HUES48 (cell line): ENCODE results near the gene SLC16A8.
A peak's percentile ranks its signal among the peaks of the same experiment; 100 is the strongest.
"Not testable (repeated sequence)": the region's sequence is repeated elsewhere in the genome, so short reads cannot be mapped to it uniquely, and the experiment has no call there.

Source experiments
- H3K27ac ChIP-seq: one replicate; pipeline ENCODE4 v1.7.0; 2013; ENCODE audit warnings: low read depth, low read length, inconsistent platforms
- H3K27me3 ChIP-seq: 2 replicates; pipeline ENCODE4 v1.6.1; 2013; ENCODE audit warnings: mild to moderate bottlenecking, low read length; ENCODE audit not compliant: control insufficient read depth, insufficient read depth
- H3K36me3 ChIP-seq: 2 replicates; pipeline ENCODE4 v1.6.1; 2013; ENCODE audit warnings: low read length; ENCODE audit not compliant: control insufficient read depth, insufficient read depth
- H3K4me1 ChIP-seq: 2 replicates; pipeline ENCODE4 v1.6.1; 2013; ENCODE audit warnings: mild to moderate bottlenecking, low read length; ENCODE audit not compliant: control insufficient read depth, insufficient read depth
- H3K4me3 ChIP-seq: 2 replicates; pipeline ENCODE4 v1.5.1; 2013; ENCODE audit warnings: mild to moderate bottlenecking, low read depth, low read length
- H3K9ac ChIP-seq: 2 replicates; pipeline ENCODE4 v1.6.1; 2013; ENCODE audit warnings: mild to moderate bottlenecking, low read depth, low read length, moderate library complexity
- H3K9me3 ChIP-seq: 2 replicates; pipeline ENCODE4 v1.6.1; 2013; ENCODE audit warnings: low read length; ENCODE audit not compliant: control insufficient read depth, insufficient read depth

The SLC16A8 gene

DNA sequence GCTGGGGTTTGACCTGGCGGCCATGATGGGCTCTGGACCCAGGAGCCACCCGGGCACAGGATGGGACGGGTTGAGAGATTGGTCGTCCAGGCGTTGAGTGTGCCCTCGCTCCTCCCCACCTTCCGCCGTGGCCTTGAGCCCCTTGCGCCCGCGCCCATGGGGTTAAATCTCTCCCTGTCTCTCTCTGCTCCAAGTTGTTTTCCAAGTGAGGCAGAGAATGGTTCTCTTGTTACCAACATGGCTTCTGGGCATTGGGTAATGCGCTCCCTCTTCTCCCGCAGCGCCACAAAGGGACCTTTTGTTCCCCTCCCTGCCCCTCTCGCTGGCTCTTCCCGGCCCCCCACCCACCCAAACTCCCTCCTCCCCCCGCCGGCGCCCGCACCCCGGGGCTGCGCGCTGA lies 45.6 kb downstream of the SLC16A8 start:
- Histone ChIP-seq H3K4me3 (no peak overlapping the region), H3K36me3 (no peaks in the 10 kb centered on the region), H3K4me1 (peaks cover 15% of the 10 kb centered on the region), H3K9me3 (no peaks in the 10 kb centered on the region), H3K27me3 (no peaks in the 10 kb centered on the region; the same call in 1 of the 2 replicates), H3K9ac (no peak overlapping the region), H3K27ac (no peak overlapping the region)

DNA sequence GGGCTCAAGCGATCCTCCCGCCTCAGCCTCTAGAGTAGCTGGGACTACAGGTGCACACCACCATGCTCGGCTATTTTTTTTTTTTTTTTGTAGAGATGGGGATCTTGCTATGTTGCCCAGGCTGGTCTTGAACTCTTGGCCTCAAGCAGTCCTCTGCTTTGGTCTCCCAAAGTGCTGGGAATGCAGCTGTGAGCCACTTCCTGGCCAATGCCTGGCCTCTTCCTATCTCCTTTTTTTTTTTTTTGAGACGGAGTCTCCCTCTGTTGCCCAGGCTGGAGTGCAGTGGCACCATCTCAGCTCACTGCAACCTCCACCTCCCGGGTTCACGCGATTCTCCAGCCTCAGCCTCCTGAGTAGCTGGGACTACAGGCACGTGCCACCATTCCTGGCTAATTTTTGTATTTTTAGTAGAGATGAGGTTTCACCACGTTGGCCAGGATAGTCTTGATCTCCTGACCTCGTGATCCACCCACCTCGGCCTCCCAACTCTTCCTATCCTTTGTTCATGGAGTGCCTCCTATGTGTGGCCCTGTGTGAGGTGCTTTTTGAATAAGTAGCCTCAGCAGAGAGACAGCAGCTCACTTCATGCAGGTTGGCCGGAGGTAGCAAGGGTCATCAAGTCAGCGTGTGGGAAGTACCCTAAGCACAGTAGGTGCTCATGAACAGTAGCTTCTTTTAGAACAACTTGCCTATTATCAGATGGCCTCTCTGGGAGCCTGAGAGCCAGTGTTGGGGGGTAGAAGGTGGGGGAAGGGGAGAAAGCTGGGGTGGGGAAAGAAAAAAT lies 46.4 kb downstream of the SLC16A8 start:
- not testable (repeated sequence) for H3K36me3 ChIP-seq, H3K27ac ChIP-seq, H3K27me3 ChIP-seq, H3K9ac ChIP-seq, H3K9me3 ChIP-seq, H3K4me3 ChIP-seq
- peaks cover 15% of the 10 kb centered on the region for H3K4me1 ChIP-seq

DNA sequence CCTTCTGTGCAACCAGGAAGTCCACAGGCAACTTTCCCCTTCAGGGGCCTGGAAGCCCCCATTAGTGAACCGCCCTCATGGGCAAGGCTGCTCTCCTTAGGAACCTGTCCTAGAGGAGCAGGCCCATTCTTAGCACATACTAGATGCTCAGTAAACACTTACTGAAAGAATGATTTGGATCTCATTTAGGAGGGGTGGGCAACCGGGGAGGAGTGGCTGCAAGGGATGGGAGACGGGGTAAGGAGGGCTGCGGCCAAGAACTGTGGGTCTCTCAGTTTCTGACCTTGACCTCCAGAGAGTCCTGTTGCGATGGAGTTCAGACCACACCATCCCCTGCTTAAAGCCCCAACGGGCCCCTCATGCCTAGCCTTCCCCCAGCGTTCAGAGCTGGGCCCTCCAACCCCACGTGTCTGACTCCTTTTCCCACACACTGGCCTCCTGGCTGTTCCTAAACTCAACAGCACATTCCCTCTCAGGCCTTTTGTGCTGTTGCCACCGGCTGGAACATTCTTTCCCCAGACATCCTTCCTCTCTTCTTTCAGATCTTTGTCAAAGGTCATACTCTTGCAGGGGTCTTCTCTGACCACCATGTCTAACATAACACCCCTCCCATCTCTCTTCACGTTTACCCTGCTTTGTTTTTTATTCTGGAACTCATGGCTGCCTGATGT lies 47.5 kb downstream of the SLC16A8 start:
- H3K4me1 ChIP-seq: peaks cover 15% of the 10 kb centered on the region
- H3K36me3 ChIP-seq: no peaks in the 10 kb centered on the region
- no peaks in the 10 kb centered on the region; the same call in 1 of the 2 replicates for H3K27me3 ChIP-seq
- no peak overlapping the region for H3K4me3 ChIP-seq
- no peak overlapping the region for H3K9ac ChIP-seq
- no peaks in the 10 kb centered on the region for H3K9me3 ChIP-seq
- H3K27ac ChIP-seq: no peak overlapping the region

DNA sequence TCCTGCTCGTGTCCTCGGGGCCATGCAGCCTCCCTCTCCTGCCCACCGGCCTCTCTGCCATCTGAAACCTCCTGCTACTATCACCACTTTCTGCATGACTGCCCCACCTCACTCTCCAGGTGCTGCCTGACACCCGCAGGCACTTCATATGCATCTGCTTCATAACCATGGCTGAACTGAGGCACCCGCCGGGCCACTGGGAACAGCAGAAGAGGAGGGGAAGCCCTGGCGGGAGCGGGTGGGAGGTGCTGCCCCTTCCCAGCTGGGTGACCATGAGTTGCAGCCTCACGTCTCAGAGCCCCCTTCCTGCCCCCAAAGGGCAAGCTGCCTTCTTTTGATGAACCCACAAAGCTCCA lies 48.5 kb downstream of the SLC16A8 start:
- Histone ChIP-seq H3K27me3 (no peaks in the 10 kb centered on the region), H3K4me3 (no peak overlapping the region), H3K9ac (no peak overlapping the region), H3K27ac (no peak overlapping the region), H3K9me3 (no peaks in the 10 kb centered on the region), H3K36me3 (no peaks in the 10 kb centered on the region), H3K4me1 (peaks cover 20% of the 10 kb centered on the region)

DNA sequence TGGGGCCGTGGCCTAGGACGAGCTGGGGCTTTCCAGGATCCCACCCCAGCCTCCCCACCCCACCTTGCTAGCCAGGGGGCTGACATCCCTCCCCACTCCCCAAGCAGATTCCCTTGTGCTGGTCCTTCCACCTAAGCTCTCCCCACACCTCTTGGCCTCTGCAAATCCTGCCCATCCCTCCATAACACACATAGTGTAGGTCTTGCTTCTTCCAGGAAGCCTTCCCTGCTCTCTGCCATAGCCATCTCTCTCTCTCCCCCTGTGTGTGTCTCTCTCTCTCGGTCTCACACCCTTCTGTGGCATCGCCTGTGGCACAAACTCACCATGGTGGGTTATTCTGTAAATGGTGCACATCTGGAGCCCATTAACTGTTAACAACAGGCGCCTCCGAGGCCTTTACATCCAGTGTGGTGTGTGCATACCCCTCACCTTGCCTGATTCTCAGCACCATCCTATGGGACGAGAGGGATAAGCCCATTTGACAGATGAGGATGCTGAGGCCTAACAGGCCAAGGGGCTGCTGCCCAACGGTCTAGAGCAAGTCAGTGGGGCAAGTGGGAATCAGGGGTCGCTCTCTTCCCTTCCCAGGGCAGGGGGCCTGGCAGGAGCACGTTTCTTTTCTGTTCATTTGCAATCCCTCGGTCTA lies 49.0 kb downstream of the SLC16A8 start:
- Histone ChIP-seq H3K9ac (no peak overlapping the region), H3K4me1 (peaks cover 22% of the 10 kb centered on the region), H3K27me3 (no peaks in the 10 kb centered on the region), H3K4me3 (no peak overlapping the region), H3K27ac (peak overlapping the region; percentile 83), H3K36me3 (no peaks in the 10 kb centered on the region), H3K9me3 (no peaks in the 10 kb centered on the region)

DNA sequence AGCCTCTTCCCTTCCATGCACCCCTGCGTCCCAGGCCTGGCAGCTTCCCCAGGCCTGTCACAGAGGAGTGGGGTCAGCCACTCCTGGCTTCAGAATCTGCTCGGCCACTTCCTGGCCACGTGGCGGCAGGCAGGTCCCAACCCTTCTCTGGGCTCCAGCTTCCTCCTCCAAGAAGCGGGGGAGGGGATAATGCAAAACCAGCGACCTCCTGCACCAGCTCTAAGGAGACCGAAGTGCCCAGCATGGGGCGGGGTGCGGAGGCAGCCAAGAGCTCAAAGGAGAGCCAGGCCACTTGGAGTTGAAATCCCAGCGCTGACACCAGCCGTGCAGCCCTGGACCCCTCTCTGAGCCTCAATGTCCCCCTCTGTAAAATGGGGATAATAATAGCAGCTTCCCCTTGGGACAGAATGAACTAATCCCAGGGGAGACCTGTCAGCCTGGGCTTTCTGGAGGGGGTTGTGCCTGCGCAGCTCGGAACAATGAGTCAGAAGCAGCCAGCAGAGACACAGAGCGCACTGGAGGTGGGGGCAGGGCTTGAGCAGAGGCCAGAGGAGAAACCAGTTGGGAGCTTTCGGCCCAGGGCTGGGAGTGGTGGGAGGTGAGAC lies 49.6 kb downstream of the SLC16A8 start:
- Histone ChIP-seq H3K9me3 (no peaks in the 10 kb centered on the region), H3K4me3 (no peak overlapping the region), H3K4me1 (peaks cover 22% of the 10 kb centered on the region), H3K9ac (peak overlapping the region; percentile 33), H3K27ac (peak overlapping the region; percentile 83), H3K27me3 (no peaks in the 10 kb centered on the region), H3K36me3 (no peaks in the 10 kb centered on the region)

DNA sequence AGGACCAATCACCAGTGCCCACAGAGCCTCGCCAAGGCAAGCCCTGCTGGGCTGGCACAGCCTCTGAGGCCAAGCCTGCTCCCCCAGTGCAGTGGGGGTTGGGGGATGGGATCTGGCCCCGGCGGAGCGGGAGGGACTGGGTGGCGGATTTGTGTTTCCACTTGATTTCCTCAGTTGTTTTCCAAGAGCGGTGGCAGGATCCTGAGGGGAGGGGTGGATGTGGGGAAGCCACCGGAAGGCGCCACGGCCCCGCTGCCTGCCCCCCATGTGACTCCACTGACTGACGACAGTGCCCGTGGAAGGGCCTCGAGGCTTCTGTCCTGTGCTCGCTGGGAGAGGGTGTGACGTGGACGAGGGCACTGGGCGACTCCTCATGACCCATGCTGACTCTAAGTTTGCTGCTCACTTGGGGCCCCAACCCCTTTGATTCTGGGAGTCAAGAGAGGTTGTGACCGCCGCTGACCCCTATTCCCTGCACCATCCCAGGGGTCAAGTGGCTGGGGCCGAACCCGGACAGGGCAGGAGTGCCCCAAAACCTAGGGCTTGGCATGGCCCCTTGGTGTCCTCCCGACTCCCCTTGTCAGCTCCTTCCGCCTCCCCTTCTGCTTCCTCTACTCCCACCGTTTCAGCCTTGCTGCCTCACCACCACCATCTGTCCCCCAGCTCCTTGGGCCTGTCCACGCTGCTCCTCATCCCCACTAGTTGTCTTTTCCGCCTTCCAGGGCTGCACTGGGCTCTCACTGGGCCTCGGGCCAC lies 50.3 kb downstream of the SLC16A8 start:
- Histone ChIP-seq H3K27me3 (no peaks in the 10 kb centered on the region), H3K4me3 (no peak overlapping the region), H3K36me3 (no peaks in the 10 kb centered on the region), H3K4me1 (peaks cover 22% of the 10 kb centered on the region), H3K9ac (0 out of 2 replicates have a peak overlapping the region, but pooled peaks have one; percentile 25), H3K27ac (peak overlapping the region; percentile 83), H3K9me3 (no peaks in the 10 kb centered on the region)

DNA sequence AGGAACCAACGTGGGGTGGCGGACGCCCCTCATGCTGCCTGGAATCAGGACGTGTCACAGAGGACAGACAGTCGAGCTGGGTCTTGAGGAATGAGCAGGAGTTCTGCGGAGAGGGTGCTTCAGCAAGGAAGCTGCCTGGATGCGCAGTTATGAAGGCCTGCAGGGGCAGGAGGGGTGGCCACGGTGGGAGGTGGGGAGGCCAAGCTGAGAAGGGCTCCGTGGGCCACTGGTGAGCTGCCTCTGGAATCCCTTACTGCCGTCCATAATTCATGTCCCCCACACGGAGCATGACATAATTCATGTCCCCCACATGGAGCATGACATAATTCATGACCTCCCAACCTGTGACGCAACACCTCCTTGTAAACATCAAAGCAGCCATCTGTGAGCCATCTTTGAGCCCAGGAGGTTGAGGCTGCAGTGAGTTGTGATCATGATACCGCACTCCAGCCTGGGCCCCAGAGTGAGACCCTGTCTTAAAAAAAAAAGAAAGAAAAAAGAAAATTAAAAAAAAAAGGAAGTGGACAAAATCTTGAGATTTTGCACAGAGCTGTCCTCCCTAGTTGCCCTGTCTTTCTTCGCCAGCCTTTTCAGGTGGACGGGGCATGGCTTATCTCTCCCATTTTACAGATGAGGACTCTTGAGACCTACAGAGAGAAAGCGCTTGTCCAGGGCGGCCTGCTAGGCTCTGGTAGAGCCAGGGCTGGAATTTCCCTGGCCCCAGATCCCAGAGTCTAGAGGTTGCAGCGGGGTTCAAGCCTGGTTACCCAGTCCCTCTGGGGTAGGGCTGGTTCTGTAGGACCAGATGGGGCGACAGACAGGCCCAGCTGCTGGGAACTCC lies 51.1 kb downstream of the SLC16A8 start:
- Histone ChIP-seq H3K27ac (no peak overlapping the region), H3K4me1 (peaks cover 22% of the 10 kb centered on the region), H3K9ac (no peak overlapping the region), H3K36me3 (no peaks in the 10 kb centered on the region), H3K4me3 (no peak overlapping the region), H3K9me3 (no peaks in the 10 kb centered on the region), H3K27me3 (no peaks in the 10 kb centered on the region)

DNA sequence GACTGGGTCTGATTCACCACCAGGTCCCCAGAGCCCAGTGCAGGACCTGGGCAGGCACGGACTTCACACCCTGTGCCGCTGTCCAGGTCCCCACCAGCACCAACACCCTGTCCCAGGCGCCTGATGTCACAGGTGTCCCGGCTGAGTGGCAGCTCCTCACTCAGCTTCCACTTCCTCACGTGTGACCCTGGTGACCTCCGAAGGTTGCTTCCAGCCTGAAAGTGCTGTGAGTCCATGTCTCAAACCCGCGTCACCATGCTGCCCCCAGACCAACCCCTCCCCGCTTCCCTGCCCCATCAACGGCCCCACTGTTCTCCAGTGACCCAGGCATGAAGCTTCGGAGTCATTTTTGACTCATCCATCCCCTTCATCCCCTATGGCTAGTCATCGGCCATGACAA lies 52.5 kb downstream of the SLC16A8 start:
- H3K27me3 ChIP-seq: no peaks in the 10 kb centered on the region
- no peak overlapping the region for H3K4me3 ChIP-seq
- H3K9ac ChIP-seq: no peak overlapping the region
- no peaks in the 10 kb centered on the region for H3K9me3 ChIP-seq
- no peak overlapping the region for H3K27ac ChIP-seq
- H3K36me3 ChIP-seq: no peaks in the 10 kb centered on the region
- peaks cover 22% of the 10 kb centered on the region for H3K4me1 ChIP-seq
